GM21619 (cell line): ENCODE results near the gene PTPRM.

Experiments used
- ATAC-seq: cut with Tn5 transposase; IDR thresholded peaks from one replicate; pipeline ENCODE4 v1.9.1; 2021; ENCODE audit not compliant: unreplicated experiment

Gene PTPRM

GRCh38 chr18:8373486-8373885 is 806.4 kb downstream of the PTPRM start:
- no peak for ATAC-seq

GRCh38 chr18:8374676-8375075 is 807.6 kb downstream of the PTPRM start:
- no peak for ATAC-seq

DNA sequence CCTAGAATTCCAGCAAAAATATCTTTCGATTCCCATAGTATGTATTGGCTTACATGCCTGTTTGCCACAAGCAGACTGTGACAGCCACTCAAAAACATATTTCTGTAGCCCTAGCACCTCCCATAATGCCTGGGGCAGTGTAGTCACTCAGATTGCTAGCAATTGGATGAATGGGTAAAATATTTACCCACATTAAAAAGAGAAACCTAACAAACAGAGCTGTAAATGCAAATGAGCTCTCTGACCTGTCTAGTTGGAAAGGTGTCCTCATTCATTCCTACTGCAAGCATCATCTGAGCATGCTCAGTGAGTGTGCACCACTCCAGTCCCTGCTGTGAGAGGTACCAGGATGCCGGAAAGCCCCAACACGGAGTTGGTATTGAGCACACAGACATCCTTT is 808.1 kb downstream of the PTPRM start:
- no peak for ATAC-seq

- ATAC-seq = no peak
Measured at GRCh38 chr18:8376113-8376512, 809.0 kb downstream of the PTPRM start.

- ATAC-seq = no peak
Measured at GRCh38 chr18:8379187-8379941, 812.2 kb downstream of the PTPRM start.

GRCh38 chr18:8380006-8380405 is 812.9 kb downstream of the PTPRM start:
- ATAC-seq = no peak

DNA sequence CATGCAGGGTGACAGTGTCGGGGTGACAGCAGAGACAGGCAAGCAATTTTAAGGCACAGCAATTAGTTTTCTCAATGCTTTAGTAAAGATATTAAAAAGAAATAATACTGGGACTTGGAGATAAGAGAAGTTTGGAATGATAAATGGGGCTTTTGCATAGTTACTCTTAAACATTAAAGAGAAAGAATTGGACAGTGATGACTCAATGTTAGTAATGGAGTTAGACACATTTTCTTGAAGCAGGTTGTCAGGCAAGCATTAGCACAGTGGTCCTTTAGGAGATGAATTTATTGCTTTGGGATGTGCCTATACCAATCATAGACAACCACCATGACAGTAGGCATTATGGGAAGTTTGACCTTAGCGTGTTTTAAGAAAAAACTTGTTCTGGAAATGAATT is 813.8 kb downstream of the PTPRM start:
- ATAC-seq = no peak

DNA sequence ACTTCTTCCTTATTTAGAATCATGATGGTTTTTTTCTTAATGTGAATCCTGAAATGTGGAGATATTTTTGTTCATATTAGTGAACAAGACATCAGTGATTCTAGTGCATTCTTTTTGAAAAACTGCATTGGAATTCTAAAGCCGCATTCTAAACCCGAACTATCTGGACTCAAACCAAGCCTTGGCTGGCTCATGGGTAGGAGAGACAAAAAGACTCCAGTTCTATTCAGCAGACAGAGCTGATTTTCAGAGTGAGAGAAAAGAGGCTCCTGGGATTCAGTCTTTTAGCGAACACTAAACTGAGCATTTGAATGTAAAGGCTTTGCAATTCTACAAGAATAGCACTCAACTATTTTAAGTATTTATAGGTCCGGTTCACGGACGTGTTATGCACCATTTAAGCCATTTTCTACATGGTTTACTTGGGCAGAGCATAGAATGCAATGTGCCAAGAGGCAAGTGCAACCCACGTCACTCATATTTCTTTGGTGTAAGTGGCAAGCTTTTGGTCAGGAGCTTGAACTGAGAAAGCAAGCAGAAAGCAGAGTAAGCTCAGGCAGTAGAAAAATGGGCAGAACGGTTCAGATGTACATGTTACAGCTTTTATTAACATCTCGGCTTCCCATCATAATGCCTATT is 814.8 kb downstream of the PTPRM start:
- no peak for ATAC-seq

GRCh38 chr18:8385400-8385799 is 818.3 kb downstream of the PTPRM start:
- no peak for ATAC-seq

DNA sequence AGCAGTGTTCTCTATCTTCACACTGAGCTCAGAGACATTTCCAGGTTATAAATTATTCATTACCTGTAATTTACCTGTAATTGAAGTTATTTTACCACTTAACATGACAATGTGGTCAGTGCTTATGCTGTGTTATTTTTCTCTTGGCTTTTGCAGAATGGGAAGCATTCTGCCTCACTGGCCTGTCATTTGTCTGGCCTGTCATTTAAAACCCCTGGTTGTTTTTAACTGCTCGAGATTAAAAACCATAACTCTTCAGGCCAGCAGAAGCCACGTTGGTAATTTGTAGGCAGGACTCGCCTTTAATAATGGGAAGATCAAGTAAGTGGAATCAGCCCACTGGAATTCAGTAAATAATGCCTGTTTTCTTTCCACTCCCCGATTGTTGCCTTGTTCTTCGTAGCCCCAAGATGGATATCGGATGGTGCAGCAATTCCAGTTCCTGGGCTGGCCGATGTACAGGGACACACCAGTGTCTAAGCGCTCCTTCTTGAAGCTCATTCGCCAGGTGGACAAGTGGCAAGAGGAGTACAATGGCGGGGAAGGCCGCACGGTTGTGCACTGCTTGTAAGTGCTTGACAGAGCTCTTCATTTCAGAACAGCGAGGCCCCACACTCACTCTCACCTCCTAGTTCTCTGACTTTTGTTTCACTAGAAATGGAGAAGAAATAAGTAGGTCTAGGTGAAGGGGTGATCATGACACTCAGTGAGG is 819.7 kb downstream of the PTPRM start:
- no peak for ATAC-seq

DNA sequence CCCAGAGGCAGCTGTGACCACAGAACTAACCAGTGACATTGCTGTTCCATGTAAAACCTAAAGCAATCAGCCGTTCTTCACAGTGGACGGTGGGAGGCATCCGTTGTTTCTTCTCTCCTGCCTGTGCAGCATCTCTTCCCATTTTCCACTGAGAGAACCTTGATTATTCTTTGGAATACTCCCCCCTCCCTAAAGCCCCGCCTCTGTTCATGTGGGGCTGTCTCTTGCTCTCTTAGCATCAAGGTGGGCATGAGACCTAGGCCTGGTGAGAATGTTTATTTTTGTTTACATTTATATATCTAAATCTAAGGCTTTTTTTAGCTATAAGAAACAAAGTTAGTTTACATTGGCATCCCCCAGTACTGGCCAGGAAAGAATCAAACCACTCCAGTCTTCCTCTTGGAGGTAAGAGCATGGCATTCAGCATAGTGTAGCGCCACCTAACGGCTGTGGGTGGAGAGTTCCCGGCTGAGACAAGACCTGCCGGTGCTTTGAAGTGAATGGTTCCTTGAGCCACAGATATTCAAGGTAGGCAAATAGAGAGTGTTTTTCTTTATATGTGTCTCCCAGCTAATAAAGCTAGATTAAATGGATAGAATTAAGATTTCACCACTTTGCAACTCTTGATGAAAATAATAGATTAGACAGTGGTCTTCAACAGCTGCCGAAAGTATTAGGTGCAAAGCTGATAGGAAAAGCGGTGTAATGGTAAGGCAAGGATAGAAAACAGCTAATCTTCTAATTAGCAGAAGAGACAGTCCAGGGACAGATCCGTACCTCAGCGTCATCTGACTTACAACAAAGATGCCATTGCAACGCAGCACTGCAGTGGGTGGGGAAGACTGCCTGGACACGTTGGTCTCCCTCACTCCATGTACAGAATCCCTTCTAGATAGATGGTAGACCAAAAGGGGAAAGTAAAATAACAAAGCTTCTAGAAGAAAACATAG is 822.5 kb downstream of the PTPRM start:
- no peak for ATAC-seq

DNA sequence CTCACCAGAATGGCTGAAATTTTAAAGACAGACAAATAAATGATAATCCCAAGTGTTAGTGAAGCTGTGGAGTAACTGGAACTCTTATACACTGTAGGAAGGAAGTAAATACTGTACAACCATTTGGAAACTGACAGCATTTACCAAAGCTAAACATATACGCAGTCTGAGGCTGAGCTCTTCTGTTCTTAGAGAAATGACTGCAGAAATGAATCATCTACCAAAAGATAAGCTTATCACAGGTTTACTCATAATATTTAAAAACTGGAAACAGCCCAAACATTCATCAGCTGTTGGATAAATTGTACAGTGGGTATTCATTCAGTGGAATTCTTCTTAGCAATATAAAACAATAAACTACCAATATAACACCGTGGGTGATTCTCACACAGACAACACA is 824.0 kb downstream of the PTPRM start:
- no peak for ATAC-seq

- no peak for ATAC-seq
Measured at GRCh38 chr18:8396254-8396653, 829.1 kb downstream of the PTPRM start.

- no peak for ATAC-seq
Measured at GRCh38 chr18:8397034-8397433, 829.9 kb downstream of the PTPRM start.

DNA sequence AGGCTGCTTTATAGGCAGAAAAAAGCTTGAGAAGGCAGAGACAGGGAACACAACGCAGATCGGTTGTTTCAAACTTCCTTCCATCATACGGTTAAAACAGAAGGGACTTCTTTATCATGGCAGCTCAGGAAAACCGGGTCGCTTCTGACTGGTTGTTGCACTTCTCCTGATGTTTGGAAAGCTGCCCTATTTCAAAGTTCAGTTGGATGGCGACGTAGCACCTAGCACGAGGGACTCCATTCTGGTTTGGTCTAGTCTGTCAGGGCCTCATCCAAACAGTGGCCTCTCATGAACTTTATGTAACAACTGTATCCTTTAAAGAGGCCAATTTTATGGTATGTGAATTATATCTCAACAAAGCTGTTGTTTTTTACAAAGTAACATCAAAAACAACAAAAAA is 832.0 kb downstream of the PTPRM start:
- no peak for ATAC-seq

GRCh38 chr18:8400193-8400752 is 833.2 kb downstream of the PTPRM start:
- ATAC-seq = no peak

DNA sequence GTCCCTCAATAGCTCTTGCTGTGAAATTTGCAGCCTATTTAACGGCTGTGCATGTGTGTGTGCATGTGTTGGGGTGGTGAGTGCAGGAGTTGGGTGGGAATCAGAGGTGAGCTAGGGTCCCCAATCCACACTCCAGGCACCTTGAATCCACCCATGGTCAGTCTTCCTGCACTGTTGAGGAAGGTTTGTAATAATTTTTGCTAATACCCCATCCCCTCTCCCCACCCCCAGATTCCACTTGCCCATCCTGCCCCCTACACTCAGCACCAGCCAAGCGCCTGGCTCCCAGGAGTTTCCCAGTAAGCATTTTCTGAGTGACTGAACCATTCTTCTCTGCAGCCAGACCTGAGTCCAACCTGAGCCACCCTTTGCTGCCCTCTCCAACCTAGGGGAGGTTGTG is 833.7 kb downstream of the PTPRM start:
- ATAC-seq = no peak

DNA sequence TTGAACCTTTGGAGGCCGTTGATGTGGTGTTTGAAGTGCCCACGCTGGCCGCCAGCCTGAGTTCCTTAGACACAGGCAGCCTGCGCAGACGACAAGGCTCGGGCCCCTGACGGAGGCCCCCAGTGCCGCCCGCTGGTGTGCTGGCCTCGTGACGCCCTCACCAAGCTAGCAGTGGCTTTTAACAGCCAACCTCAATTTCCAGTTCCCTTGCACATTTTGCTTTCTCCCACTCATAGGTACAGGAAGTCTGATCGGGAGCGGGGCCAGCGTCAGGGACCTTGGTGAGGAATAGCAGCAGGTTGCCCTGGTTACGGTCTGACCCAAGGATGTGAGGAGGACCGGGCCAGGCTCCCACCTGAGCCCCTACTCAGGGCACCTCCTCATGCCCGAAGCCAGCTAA is 834.5 kb downstream of the PTPRM start:
- ATAC-seq = no peak

DNA sequence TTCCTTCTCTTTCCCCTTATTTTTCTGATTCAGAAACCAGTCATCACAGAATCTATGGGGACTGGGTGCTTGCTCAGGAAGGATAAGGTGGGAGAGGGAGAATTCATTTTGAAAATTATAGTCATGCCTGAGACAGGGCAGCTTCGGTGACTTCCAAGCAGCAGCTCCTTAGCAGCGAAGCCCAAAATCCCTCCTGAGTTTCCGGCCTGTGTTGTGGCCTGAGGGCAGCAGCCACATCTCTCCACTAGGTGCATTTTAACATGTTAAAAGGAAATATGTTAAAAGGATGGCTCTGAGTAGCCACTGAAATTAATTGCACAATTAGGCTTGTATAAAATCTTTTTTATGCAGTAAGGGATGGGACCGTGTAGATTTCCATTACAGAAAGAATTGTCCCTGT is 835.1 kb downstream of the PTPRM start:
- ATAC-seq = no peak

DNA sequence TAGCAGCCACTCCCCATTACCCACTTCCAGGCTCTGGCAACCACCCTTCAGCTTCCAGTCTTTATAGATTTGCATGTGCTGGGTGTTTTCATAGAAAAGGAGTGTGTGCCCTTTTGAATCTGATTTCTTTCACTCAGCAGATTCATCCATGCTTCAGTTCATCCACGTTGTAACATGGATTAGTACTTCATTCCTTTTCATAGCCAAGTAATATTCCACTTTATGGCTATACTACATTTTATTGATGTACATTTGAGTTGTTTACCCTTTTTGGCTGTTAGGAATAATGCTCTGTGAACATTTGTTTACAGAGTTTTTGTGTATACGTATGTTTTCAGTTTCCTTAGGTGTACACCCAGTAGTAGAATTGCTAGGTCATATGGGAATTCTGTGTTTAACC is 836.6 kb downstream of the PTPRM start:
- ATAC-seq = no peak
